IMR-90 (cell line): ENCODE measurements around the gene PXN. TPM values are rescaled to one million over a fixed set of nuclear protein-coding genes. Genes with fewer than 3 reads are reported as not detected.

Experiments used
- ATAC-seq: fragments of 200-7000 bp; cut with Tn5 transposase; 2 replicates; pipeline ENCODE4 v1.9.1; 2020; ENCODE audit warnings: low read depth, mild to moderate bottlenecking, moderate library complexity
- BruUV-seq: library from RNA; stranded (reverse); fragments of 400-500 nt; replicated peaks from 2 replicates; lab custom pipeline; 2021; lab: Mats Ljungman, UMichigan
- CTCF ChIA-PET: fragments of 300-600 bp; formaldehyde crosslinking; extraction: SDS; loops from one replicate; lab custom pipeline; 2021; ENCODE audit warnings: antibody characterized with exemption; lab: Yijun Ruan, JAX
- POLR2A ChIA-PET: fragments of 300-600 bp; sonication (Branson Sonifier 250); formaldehyde crosslinking; loops from one replicate; lab custom pipeline; 2022; ENCODE audit warnings: antibody characterized with exemption; ENCODE audit not compliant: unreplicated experiment; lab: Charles Lee
- DNase-seq: peaks from one replicate; pipeline ENCODE4 v3.0.0; 2013
- H2AFZ ChIP-seq: replicated peaks from 2 replicates; pipeline ENCODE3; 2013; ENCODE audit warnings: low read length, mild to moderate bottlenecking; ENCODE audit not compliant: poor library complexity
- H2AK5ac ChIP-seq: 2 replicates; pipeline ENCODE4 v1.6.1; 2013; ENCODE audit warnings: low read depth, low read length, inconsistent platforms
- H2AK9ac ChIP-seq: replicated peaks from 2 replicates; pipeline ENCODE3; 2013; ENCODE audit warnings: mild to moderate bottlenecking, low read depth, low read length, moderate library complexity; ENCODE audit not compliant: poor library complexity
- H2BK120ac ChIP-seq: 2 replicates; pipeline ENCODE4 v1.6.1; 2013; ENCODE audit warnings: low read depth, low read length, inconsistent platforms
- H2BK15ac ChIP-seq: 3 replicates; pipeline ENCODE4 v1.6.1; 2013; ENCODE audit warnings: low read depth, low read length, inconsistent platforms
- H2BK20ac ChIP-seq: 2 replicates; pipeline ENCODE4 v1.6.1; 2013; ENCODE audit warnings: low read depth, mild to moderate bottlenecking, inconsistent platforms, low read length, moderate library complexity
- H2BK5ac ChIP-seq: 2 replicates; pipeline ENCODE4 v1.6.1; 2013; ENCODE audit warnings: mild to moderate bottlenecking, low read depth, low read length, inconsistent platforms; ENCODE audit not compliant: poor library complexity, severe bottlenecking
- H3K14ac ChIP-seq: replicated peaks from 2 replicates; pipeline ENCODE4 v1.6.1; 2013; ENCODE audit warnings: low read depth, low read length, inconsistent platforms
- H3K18ac ChIP-seq: 2 replicates; pipeline ENCODE4 v1.6.1; 2013; ENCODE audit warnings: low read depth, low read length, control low read depth
- H3K23ac ChIP-seq: 2 replicates; pipeline ENCODE4 v1.6.1; 2013; ENCODE audit warnings: low read depth, low read length, inconsistent platforms
- H3K27ac ChIP-seq: 2 replicates; pipeline ENCODE4 v1.5.1; 2013; ENCODE audit warnings: mild to moderate bottlenecking, control low read depth, low read length; ENCODE audit not compliant: insufficient read depth
- H3K27me3 ChIP-seq: 2 replicates; pipeline ENCODE4 v1.6.1; 2013; ENCODE audit warnings: low read length; ENCODE audit not compliant: control insufficient read depth, insufficient read depth
- H3K36me3 ChIP-seq: 2 replicates; pipeline ENCODE4 v1.6.1; 2013; ENCODE audit warnings: low read length, mixed read lengths; ENCODE audit not compliant: control insufficient read depth, insufficient read depth
- H3K4ac ChIP-seq: 2 replicates; pipeline ENCODE4 v1.6.1; 2013; ENCODE audit warnings: low read depth, low read length, inconsistent platforms
- H3K4me1 ChIP-seq: 2 replicates; pipeline ENCODE4 v1.6.1; 2013; ENCODE audit warnings: low read length, mixed read lengths; ENCODE audit not compliant: control insufficient read depth, insufficient read depth
- H3K4me2 ChIP-seq: 2 replicates; pipeline ENCODE4 v1.6.1; 2013; ENCODE audit warnings: low read depth, mild to moderate bottlenecking, control low read depth, low read length, moderate library complexity
- H3K4me3 ChIP-seq: 2 replicates; pipeline ENCODE4 v1.5.1; 2013; ENCODE audit warnings: low read depth, mild to moderate bottlenecking, control low read depth, low read length, moderate library complexity; ENCODE audit not compliant: insufficient read depth
- H3K56ac ChIP-seq: 2 replicates; pipeline ENCODE4 v1.6.1; 2013; ENCODE audit warnings: low read length, inconsistent platforms; ENCODE audit not compliant: insufficient read depth; ENCODE audit errors: extremely low read depth
- H3K79me1 ChIP-seq, 2 experiments: 2 replicates each; pipeline ENCODE4 v1.6.1; 2013; ENCODE audit warnings: low read length in 2 of 2, inconsistent platforms in 1 of 2, low read depth in 1 of 2
- H3K9ac ChIP-seq: 2 replicates; pipeline ENCODE4 v1.6.1; 2013; ENCODE audit warnings: low read depth, low read length, control low read depth
- H3K9me1 ChIP-seq: 2 replicates; pipeline ENCODE4 v1.6.1; 2013; ENCODE audit warnings: low read length, inconsistent platforms; ENCODE audit not compliant: insufficient read depth
- H3K9me3 ChIP-seq: 2 replicates; pipeline ENCODE4 v1.6.1; 2013; ENCODE audit warnings: low read length; ENCODE audit not compliant: control insufficient read depth, insufficient read depth
- H4K20me1 ChIP-seq: 2 replicates; pipeline ENCODE4 v1.6.1; 2013; ENCODE audit warnings: low read length, inconsistent platforms; ENCODE audit not compliant: insufficient read depth
- H4K5ac ChIP-seq: 2 replicates; pipeline ENCODE4 v1.6.1; 2013; ENCODE audit warnings: mild to moderate bottlenecking, low read depth, low read length, control low read depth
- H4K8ac ChIP-seq, 2 experiments: 2 replicates each; pipeline ENCODE4 v1.6.1; 2013; ENCODE audit warnings: low read depth in 2 of 2, low read length in 2 of 2, control low read depth in 1 of 2, inconsistent platforms in 1 of 2
- H4K91ac ChIP-seq: 2 replicates; pipeline ENCODE4 v1.6.1; 2013; ENCODE audit warnings: low read depth, low read length, inconsistent platforms; ENCODE audit not compliant: insufficient read depth
- BHLHE40 ChIP-seq: fragments of 150-350 bp; IDR thresholded peaks from 2 replicates; pipeline ENCODE4 v1.6.1; 2016; ENCODE audit warnings: mild to moderate bottlenecking, low read depth, low read length
- CEBPB ChIP-seq: IDR thresholded peaks from 2 replicates; pipeline ENCODE4 v1.6.1; 2012; ENCODE audit warnings: low read depth, low read length, improper control_type of control experiment
- CTCF ChIP-seq: conservative IDR thresholded peaks from 2 replicates; pipeline ENCODE4 v1.5.1; 2012; ENCODE audit warnings: mild to moderate bottlenecking, low read depth, low read length, improper control_type of control experiment
- ELK1 ChIP-seq: fragments of 150-350 bp; IDR thresholded peaks from 2 replicates; pipeline ENCODE4 v1.6.1; 2016; ENCODE audit warnings: low read depth, mild to moderate bottlenecking, low read length, moderate library complexity, borderline replicate concordance
- FOS ChIP-seq: fragments of 150-350 bp; IDR thresholded peaks from 2 replicates; pipeline ENCODE4 v1.6.1; 2016; ENCODE audit warnings: low read depth, low read length
- MAFK ChIP-seq: IDR thresholded peaks from 2 replicates; pipeline ENCODE4 v1.6.1; 2012; ENCODE audit warnings: low read depth, low read length, improper control_type of control experiment
- MAZ ChIP-seq: IDR thresholded peaks from 2 replicates; pipeline ENCODE4 v1.6.1; 2012; ENCODE audit warnings: low read depth, mild to moderate bottlenecking, low read length, improper control_type of control experiment, moderate library complexity, borderline replicate concordance
- MXI1 ChIP-seq: IDR thresholded peaks from 2 replicates; pipeline ENCODE4 v1.6.1; 2012; ENCODE audit warnings: low read depth, mild to moderate bottlenecking, low read length, moderate library complexity, borderline replicate concordance
- NFE2L2 ChIP-seq: fragments of 150-350 bp; IDR thresholded peaks from 2 replicates; pipeline ENCODE4 v1.6.1; 2016; ENCODE audit warnings: low read depth, mild to moderate bottlenecking, low read length
- POLR2A ChIP-seq: IDR thresholded peaks from 2 replicates; pipeline ENCODE4 v1.6.1; 2012; ENCODE audit warnings: mild to moderate bottlenecking, low read depth, low read length
- RAD21 ChIP-seq: IDR thresholded peaks from 2 replicates; pipeline ENCODE4 v1.6.1; 2012; ENCODE audit warnings: low read length, improper control_type of control experiment
- RCOR1 ChIP-seq: IDR thresholded peaks from 2 replicates; pipeline ENCODE4 v1.6.1; 2012; ENCODE audit warnings: mild to moderate bottlenecking, low read length, improper control_type of control experiment; ENCODE audit not compliant: insufficient replicate concordance
- RFX5 ChIP-seq: IDR thresholded peaks from 2 replicates; pipeline ENCODE4 v1.8.0; 2012; ENCODE audit warnings: low read depth, mild to moderate bottlenecking, low read length, moderate library complexity
- SMC3 ChIP-seq: fragments of 150-350 bp; IDR thresholded peaks from 2 replicates; pipeline ENCODE4 v1.6.1; 2016; ENCODE audit warnings: low read depth, mild to moderate bottlenecking, antibody characterized with exemption, low read length, moderate library complexity
- USF2 ChIP-seq: fragments of 150-350 bp; IDR thresholded peaks from 2 replicates; pipeline ENCODE4 v1.6.1; 2017; ENCODE audit warnings: mild to moderate bottlenecking, antibody characterized with exemption, low read length, low read depth
- WGBS, 2 experiments: methylation state at CpG; one replicate each; pipeline versions ENCODE4 v1.1.5 to v1.1.7; 2013; ENCODE audit warnings: missing lambda C conversion rate in 2 of 2; ENCODE audit not compliant: insufficient read length in 1 of 2; ENCODE audit errors: extremely low coverage in 2 of 2; 5-methylcytosine and 5-hydroxymethylcytosine counted together
- dilution Hi-C: fragments of 300-500 bp; cut with HindIII; formaldehyde crosslinking; loops from one replicate; pipeline ENCODE4 v1.14.3; 2018; ENCODE audit warnings: low sequenced_read_pairs; ENCODE audit not compliant: unreplicated experiment
- in situ Hi-C: fragments of 300-500 bp; cut with MboI; formaldehyde crosslinking; loops from 3 replicates; pipeline ENCODE4 v1.14.3; 2019; ENCODE audit warnings: low sequenced_read_pairs, inconsistent platforms, mixed read lengths
- intact Hi-C: fragments of 100-400 bp; cut with micrococcal nuclease; formaldehyde crosslinking; loops from 2 replicates; pipeline ENCODE4 v1.10.0; 2022
- polyA plus RNA-seq, 3 experiments: library from polyadenylated mRNA; depleted of rRNA; stranded (reverse); fragments of >200 nt; gene quantifications; 2 replicates each; pipeline ENCODE4 v1.2.3, GENCODE V29; 2012; ENCODE audit warnings: low replicate concordance in 1 of 3
- total RNA-seq: library from RNA; depleted of rRNA; stranded (reverse); fragments of >200 nt; gene quantifications from 2 replicates; pipeline ENCODE4 v1.2.3, GENCODE V29; 2012

The PXN gene
- total and polyA plus RNA-seq, 2 of the 4 experiments (the other 2 are of a cell fraction) = 46.6 to 134 TPM

- H2AK9ac ChIP-seq = no peak overlapping the region
- no TSS peak for BruUV-seq
- H3K23ac ChIP-seq = no peak overlapping the region
- H4K5ac ChIP-seq = no peak overlapping the region
- POLR2A ChIA-PET = no interaction called here
- no peak overlapping the region for H2BK120ac ChIP-seq
- H2AFZ ChIP-seq = no peak overlapping the region
- no peak overlapping the region for H2BK5ac ChIP-seq
- DNase-seq (no peak), ATAC-seq (no peak)
- no peak overlapping the region for H3K14ac ChIP-seq
- H3K18ac ChIP-seq = no peak overlapping the region
- H3K9ac ChIP-seq = no peak overlapping the region
- H4K20me1 ChIP-seq = no peaks in the 10 kb centered on the region; the same call in none of the 2 replicates
- no peaks in the 10 kb centered on the region for H3K9me3 ChIP-seq
- no peak overlapping the region for H3K4me3 ChIP-seq
- H3K9me1 ChIP-seq = no peaks in the 10 kb centered on the region
- no peaks in the 10 kb centered on the region for H3K4me1 ChIP-seq
- H3K27ac ChIP-seq = no peak overlapping the region
- H3K4ac ChIP-seq = no peak overlapping the region
- H2AK5ac ChIP-seq = no peak overlapping the region
- no peak overlapping the region for H4K91ac ChIP-seq
- CTCF ChIA-PET = interaction anchor here (0.7 kb wide), 1 partner anchor 14 kb away, joined by 3 read pairs; no protein-coding TSS in a partner anchor
- no peak overlapping the region for H2BK20ac ChIP-seq
- peaks cover 73% of the 10 kb centered on the region for H3K36me3 ChIP-seq
- H3K27me3 ChIP-seq = no peaks in the 10 kb centered on the region
- H4K8ac ChIP-seq = no peak overlapping the region
- WGBS, 2 experiments = 81% methylated on average over 10 of the region's 34 CpGs; no CpG with 5 or more reads in 1 of the 2 experiments
- in situ Hi-C loops = no loop called here
- H2BK15ac ChIP-seq = no peak overlapping the region
- H3K56ac ChIP-seq = no peak overlapping the region
- no peak overlapping the region for H3K4me2 ChIP-seq
- dilution Hi-C loops = no loop called here
- peaks cover 10 to 54% of the 10 kb centered on the region in 2 experiments; a peak in 3 of 4 replicates for H3K79me1 ChIP-seq
- intact Hi-C loops = no loop called here
- TF ChIP-seq MAFK = no peak
- no peak for TF ChIP-seq RAD21
- no peak for TF ChIP-seq RCOR1
- no peak for TF ChIP-seq BHLHE40
- no peak for TF ChIP-seq ELK1
- no peak for TF ChIP-seq FOS
- TF ChIP-seq CEBPB = no peak
- TF ChIP-seq CTCF = no peak
- TF ChIP-seq MAZ = no peak
- TF ChIP-seq NFE2L2 = no peak
- no peak for TF ChIP-seq SMC3
- no peak for TF ChIP-seq MXI1
- no peak for TF ChIP-seq RFX5
- no peak for TF ChIP-seq USF2
- TF ChIP-seq POLR2A = no peak
Measured at GRCh38 chr12:120214626-120215356, 50.7 kb downstream of the PXN start.
